ENCODE results near the gene SCO2. TPM values are rescaled to one million over a fixed set of nuclear protein-coding genes. Genes with fewer than 3 reads are reported as not detected.

SCO2 gene
- total and polyA plus RNA-seq, 11 donors: 0.67 to 2.6 (median 1.1) TPM; not detected in 6

- intact Hi-C loops (cut with DNase I): loop anchor here in 3 of 10 donors (1.0 to 10.0 kb wide), 4 partner anchors 33 to 285 kb away; partner anchors contain the start of genes SYCE3 (in 1 of the 3) and TUBGCP6 (in 1 of the 3)
- Histone ChIP-seq H3K9me3 (no peaks in the 10 kb centered on the region), H3K4me3 (peak overlapping the region; percentile 48 to 89 (median 72)), H3K36me3 (peaks cover 0 to 24% (median 0%) of the 10 kb centered on the region in 9 donors), H3K4me1 (peaks cover 0 to 71% (median 39%) of the 10 kb centered on the region in 12 donors), H3K27ac (peak overlapping the region; percentile 78 to 98 (median 94)), H3K27me3 (peaks cover 0 to 51% (median 5%) of the 10 kb centered on the region in 9 donors)
- ATAC-seq (no peak), DNase-seq (peak in 1 of 5 donors; percentile 66)
- 3 to 16% (median 9%) methylated on average over 23 to 50 of the region's 50 CpGs for WGBS, 4 donors
- TF ChIP-seq CTCF (IDR thresholded peaks at IDR 0.05) (no peak), POLR2A (IDR thresholded peaks at IDR 0.05) (no peak)
These were observed 4.1 kb upstream of the SCO2 start for GRCh38 chr22:50529416-50529896.

GRCh38 chr22:50528682-50529415, 3.5 kb upstream of the SCO2 start:
- 59 to 64% (median 62%) methylated on average over 7 to 15 of the region's 15 CpGs for WGBS, 4 donors
- TF ChIP-seq POLR2A (IDR thresholded peaks at IDR 0.05) (no peak), CTCF (IDR thresholded peaks at IDR 0.05) (no peak)
- H3K27me3 ChIP-seq: peaks cover 0 to 45% (median 4%) of the 10 kb centered on the region in 9 donors
- H3K4me1 ChIP-seq: peaks cover 0 to 77% (median 44%) of the 10 kb centered on the region in 12 donors
- H3K9me3 ChIP-seq: no peaks in the 10 kb centered on the region
- H3K27ac ChIP-seq: peak overlapping the region; percentile 78 to 98 (median 94)
- ATAC-seq (no peak), DNase-seq (peak in 2 of 5 donors; percentile 44 to 62)
- H3K4me3 ChIP-seq: peak overlapping the region; percentile 48 to 89 (median 72)
- intact Hi-C loops (cut with DNase I): loop anchor here in 3 of 10 donors (1.0 to 10.0 kb wide), 4 partner anchors 33 to 284 kb away; partner anchors contain the start of genes SYCE3 (in 1 of the 3) and TUBGCP6 (in 1 of the 3)
- H3K36me3 ChIP-seq: peaks cover 0 to 31% (median 2%) of the 10 kb centered on the region in 9 donors

GRCh38 chr22:50527921-50528681, 2.7 kb upstream of the SCO2 start:
- DNase-seq (peak in 2 of 5 donors; percentile 26 to 67), ATAC-seq (no peak)
- Histone ChIP-seq H3K4me1 (peaks cover 0 to 76% (median 44%) of the 10 kb centered on the region in 12 donors), H3K9me3 (no peaks in the 10 kb centered on the region), H3K27me3 (peaks cover 0 to 38% (median 4%) of the 10 kb centered on the region in 9 donors), H3K4me3 (peak overlapping the region in 3 of 12 donors; percentile 86 to 89 (median 88)), H3K27ac (peak overlapping the region in 4 of 12 donors; percentile 94 to 98 (median 96)), H3K36me3 (peaks cover 0 to 38% (median 10%) of the 10 kb centered on the region in 9 donors)
- no peak for TF ChIP-seq CTCF (IDR thresholded peaks at IDR 0.05)
- TF ChIP-seq POLR2A (IDR thresholded peaks at IDR 0.05): no peak
- WGBS, 4 donors: 89 to 94% (median 93%) methylated on average over 18 of the region's 18 CpGs
- intact Hi-C loops (cut with DNase I): loop anchor here in 4 of 10 donors (2.0 to 10.0 kb wide), 5 partner anchors 34 to 283 kb away; partner anchors contain the start of genes CHKB (in 1 of the 4), SYCE3 (in 1 of the 4) and TUBGCP6 (in 1 of the 4)

Measured in heart left ventricle (tissue), 16 donors.